Heart right ventricle (tissue), 16 donors: ENCODE results near the gene KLF11. TPM values are rescaled to one million over a fixed set of nuclear protein-coding genes. Genes with fewer than 3 reads are reported as not detected.

Experiments used
- ATAC-seq, 8 donors: fragments of 200-7000 bp; cut with Tn5 transposase; one replicate each; pipeline ENCODE4 v1.9.1; 2020; ENCODE audit warnings: mild to moderate bottlenecking in 8 of 8, moderate library complexity in 8 of 8, moderate number of reproducible peaks in 1 of 8
- DNase-seq, 2 donors: peaks; one replicate each; pipeline ENCODE4 v3.0.0-alpha.2; 2020
- H3K27ac ChIP-seq, 10 donors: fragments of 200-600 bp; sonication (generic) in 2 of 10; one replicate each; pipeline versions ENCODE4 v1.5.0 to v1.8.0; 2020 to 2022; ENCODE audit warnings: mild to moderate bottlenecking in 3 of 10
- H3K27me3 ChIP-seq, 7 donors: fragments of 200-600 bp; one replicate each; pipeline ENCODE4 v1.8.0; 2021 to 2022; ENCODE audit warnings: mild to moderate bottlenecking in 2 of 7
- H3K36me3 ChIP-seq, 9 donors: fragments of 200-600 bp; sonication (generic) in 1 of 9; one replicate each; pipeline versions ENCODE4 v1.5.0 to v1.8.0; 2020 to 2022; ENCODE audit warnings: mild to moderate bottlenecking in 2 of 9
- H3K4me1 ChIP-seq, 9 donors: fragments of 200-600 bp; sonication (generic) in 1 of 9; one replicate each; pipeline versions ENCODE4 v1.5.0 to v1.8.0; 2020 to 2022; ENCODE audit warnings: mild to moderate bottlenecking in 4 of 9
- H3K4me3 ChIP-seq, 10 donors: fragments of 200-600 bp; sonication (generic) in 2 of 10; one replicate each; pipeline versions ENCODE4 v1.5.0 to v1.8.0; 2020 to 2022; ENCODE audit warnings: mild to moderate bottlenecking in 7 of 10, moderate library complexity in 2 of 10
- H3K9me3 ChIP-seq, 11 donors: fragments of 200-600 bp in 10 of 11; sonication (generic) in 2 of 11; one replicate each; pipeline versions ENCODE4 v1.5.0 to v1.8.0; 2013 to 2022; ENCODE audit warnings: mild to moderate bottlenecking in 2 of 11, control low read depth in 1 of 11, moderate library complexity in 1 of 11
- WGBS, 2 donors: extraction: QIAGEN DNeasy Blood & Tissue Kit; methylation state at CpG; one replicate each; pipeline ENCODE4 v1.1.7; 2013; ENCODE audit warnings: inconsistent platforms in 1 of 2; 5-methylcytosine and 5-hydroxymethylcytosine counted together
- intact Hi-C, 10 donors: fragments of 100-400 bp; cut with DNase I; formaldehyde crosslinking; loops; one replicate each; pipeline versions ENCODE4 v1.11.1 to v1.14.2; 2022
- polyA plus RNA-seq, 2 donors: library from polyadenylated mRNA; stranded (reverse); fragments of 200-250 nt; gene quantifications; one replicate each; pipeline ENCODE4 v1.2.3, GENCODE V29; 2013
- total RNA-seq, 10 donors: library from RNA; stranded (reverse); fragmentation: NEBNext Ultra II Directional in 3 of 10; extraction: Animal tissue kit (Norgen Biotek cat#: 25700) in 3 of 10; gene quantifications; one replicate each; pipeline versions ENCODE4 v1.2.1 to v1.2.4, GENCODE V29; 2021 to 2023
- TF ChIP-seq, protein P1 (sequence below), 9 donors: fragments of 200-600 bp; sonication (generic) in 2 of 9; IDR thresholded peaks; one replicate each; pipeline versions ENCODE4 v1.5.0 to v1.8.0; 2021 to 2022; ENCODE audit warnings: antibody characterized with exemption in 9 of 9, mild to moderate bottlenecking in 5 of 9, moderate library complexity in 1 of 9
- donor health status: Arrhythmogenic right ventricular cardiomyopathy.
- donor health status: ischemic (EF 13 %, LVEDD 7.1; RV severe dilation, severe dysfunction).
- donor health status: healthy with polysubstance abuse.
- donor health status: DM: no; HTN: yes; CAD: no.
- donor health status: DM: no; HTN: no; CAD: no.
- donor health status: ischemic (EF 25% LVEDD 6.9; RV normal size, moderate dysfunction).
- donor health status: ischemic (EF 25% LVEDD 5.7; RV mildly dilated, moderate dysfunction).
- donor health status: healthy.
- donor health status: DM: yes; HTN: yes; CAD: no.
- donor health status: Ischemic cardiomyopathy.
- donor health status: ischemic (EF 35%, LVEDD 5.7; RV mildly dilated, moderate dysfunction).
- donor health status: nonischemic (EF 11% LVEDD 7.7; RV severe dilation, severe dysfunction).
- donor health status: DM: yes; HTN: yes; CAD: no.
- donor health status: PGD.
- donor health status: ischemic (EF 29% LVEDD 5.4; RV normal size, mild dysfunction).
- donor health status: nonischemic (EF 23%, LVEDD 6.1; RV moderate dilation, normal function).

Gene KLF11
- total and polyA plus RNA-seq, 12 donors, result 6.1 to 33.7 (median 19.3) TPM

GRCh38 chr2:9997936-9998335 lies 45.4 kb upstream of the KLF11 start:
- Histone ChIP-seq H3K36me3 (no peaks in the 10 kb centered on the region), H3K4me1 (peaks cover 0 to 49% (median 30%) of the 10 kb centered on the region in 9 donors), H3K27ac (peak overlapping the region in 2 of 10 donors; percentile 4 to 71), H3K9me3 (no peaks in the 10 kb centered on the region), H3K27me3 (no peaks in the 10 kb centered on the region), H3K4me3 (no peak overlapping the region)
- intact Hi-C loops, result no loop called here
- DNase-seq (no peak), ATAC-seq (no peak)
- TF ChIP-seq, protein P1, sequence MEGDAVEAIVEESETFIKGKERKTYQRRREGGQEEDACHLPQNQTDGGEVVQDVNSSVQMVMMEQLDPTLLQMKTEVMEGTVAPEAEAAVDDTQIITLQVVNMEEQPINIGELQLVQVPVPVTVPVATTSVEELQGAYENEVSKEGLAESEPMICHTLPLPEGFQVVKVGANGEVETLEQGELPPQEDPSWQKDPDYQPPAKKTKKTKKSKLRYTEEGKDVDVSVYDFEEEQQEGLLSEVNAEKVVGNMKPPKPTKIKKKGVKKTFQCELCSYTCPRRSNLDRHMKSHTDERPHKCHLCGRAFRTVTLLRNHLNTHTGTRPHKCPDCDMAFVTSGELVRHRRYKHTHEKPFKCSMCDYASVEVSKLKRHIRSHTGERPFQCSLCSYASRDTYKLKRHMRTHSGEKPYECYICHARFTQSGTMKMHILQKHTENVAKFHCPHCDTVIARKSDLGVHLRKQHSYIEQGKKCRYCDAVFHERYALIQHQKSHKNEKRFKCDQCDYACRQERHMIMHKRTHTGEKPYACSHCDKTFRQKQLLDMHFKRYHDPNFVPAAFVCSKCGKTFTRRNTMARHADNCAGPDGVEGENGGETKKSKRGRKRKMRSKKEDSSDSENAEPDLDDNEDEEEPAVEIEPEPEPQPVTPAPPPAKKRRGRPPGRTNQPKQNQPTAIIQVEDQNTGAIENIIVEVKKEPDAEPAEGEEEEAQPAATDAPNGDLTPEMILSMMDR (IDR thresholded peaks at IDR 0.05), result no peak
- 62% methylated on average over 7 of the region's 7 CpGs for WGBS, 2 donors

DNA sequence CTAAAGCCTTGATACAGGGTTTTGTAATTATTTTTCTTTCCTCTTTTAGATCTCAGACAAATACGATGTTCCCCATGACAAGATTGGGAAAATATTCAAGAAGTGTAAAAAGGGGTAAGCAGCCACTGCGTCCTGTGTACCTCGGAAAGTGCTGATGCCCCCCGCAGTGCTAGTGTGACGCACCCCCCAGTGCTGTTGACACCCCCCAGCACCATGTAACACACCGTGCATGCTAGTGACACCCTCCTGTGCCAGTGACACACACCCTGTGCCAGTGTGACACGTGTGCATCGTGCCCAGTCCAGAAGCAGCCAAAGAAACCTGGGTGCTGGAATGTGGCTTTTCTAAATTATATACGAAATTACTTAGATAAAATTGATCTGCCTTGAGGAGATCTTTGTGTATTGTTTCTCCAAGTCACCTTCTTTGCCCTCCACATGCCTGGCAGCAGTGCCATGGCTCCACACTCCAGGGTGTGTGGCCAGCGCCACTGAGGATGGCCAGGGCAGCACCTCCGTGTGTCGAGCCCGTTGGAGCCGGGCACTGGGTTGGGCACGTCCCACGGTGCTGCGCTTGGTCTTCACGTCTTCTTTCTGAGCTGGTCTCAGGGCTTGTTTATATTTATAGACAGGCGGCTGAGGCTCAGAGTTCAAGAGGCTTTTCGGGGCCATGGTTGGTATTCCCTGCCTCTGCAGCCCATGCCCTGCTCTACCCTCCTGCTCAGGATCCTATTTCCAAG lies 44.3 kb upstream of the KLF11 start:
- H3K36me3 ChIP-seq, result no peaks in the 10 kb centered on the region
- intact Hi-C loops, result no loop called here
- peaks cover 0 to 42% (median 19%) of the 10 kb centered on the region in 9 donors for H3K4me1 ChIP-seq
- DNase-seq (no peak), ATAC-seq (peak in 2 of 8 donors; percentile 35 to 53)
- H3K27me3 ChIP-seq, result no peaks in the 10 kb centered on the region
- no peak overlapping the region for H3K27ac ChIP-seq
- WGBS, 2 donors, result 92 to 93% methylated on average over 20 of the region's 20 CpGs
- no peaks in the 10 kb centered on the region for H3K9me3 ChIP-seq
- TF ChIP-seq, protein P1 (IDR thresholded peaks at IDR 0.05), result no peak
- H3K4me3 ChIP-seq, result no peak overlapping the region

- TF ChIP-seq, protein P1 (IDR thresholded peaks at IDR 0.05), result no peak
- Histone ChIP-seq H3K27me3 (no peaks in the 10 kb centered on the region), H3K9me3 (no peaks in the 10 kb centered on the region), H3K27ac (no peak overlapping the region), H3K36me3 (no peaks in the 10 kb centered on the region), H3K4me3 (no peak overlapping the region), H3K4me1 (peaks cover 0 to 41% (median 15%) of the 10 kb centered on the region in 9 donors)
- intact Hi-C loops, result no loop called here
- DNase-seq (no peak), ATAC-seq (no peak)
- WGBS, 2 donors, result 96 to 97% methylated on average over 1 of the region's 1 CpG
These were observed 43.7 kb upstream of the KLF11 start for GRCh38 chr2:9999693-10000092.

DNA sequence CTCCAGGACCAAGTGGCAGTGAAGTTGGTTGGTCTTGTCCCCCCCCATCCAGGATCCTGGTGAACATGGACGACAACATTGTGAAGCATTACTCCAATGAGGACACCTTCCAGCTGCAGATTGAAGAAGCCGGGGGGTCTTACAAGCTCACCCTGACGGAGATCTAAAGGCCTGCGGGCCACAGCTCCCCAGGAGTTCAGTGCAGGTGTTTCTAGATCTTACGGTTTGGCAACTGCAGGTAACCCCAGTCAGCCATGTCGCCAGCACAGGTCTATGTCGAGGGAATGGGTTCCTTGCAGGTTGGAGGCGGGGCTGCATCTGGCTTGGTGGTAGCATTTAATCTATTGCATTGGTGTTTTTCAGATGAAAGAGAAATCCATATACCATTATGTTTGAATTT lies 42.8 kb upstream of the KLF11 start:
- no peaks in the 10 kb centered on the region for H3K9me3 ChIP-seq
- H3K4me3 ChIP-seq, result no peak overlapping the region
- 96% methylated on average over 8 of the region's 8 CpGs for WGBS, 2 donors
- no peaks in the 10 kb centered on the region for H3K36me3 ChIP-seq
- H3K27me3 ChIP-seq, result no peaks in the 10 kb centered on the region
- no peak overlapping the region for H3K27ac ChIP-seq
- ATAC-seq (no peak), DNase-seq (no peak)
- intact Hi-C loops, result no loop called here
- H3K4me1 ChIP-seq, result peaks cover 0 to 35% (median 13%) of the 10 kb centered on the region in 9 donors
- TF ChIP-seq, protein P1 (IDR thresholded peaks at IDR 0.05), result no peak
